Psoas muscle (tissue), 8 donors: ENCODE results near the gene DIP2C. TPM values are rescaled to one million over a fixed set of nuclear protein-coding genes. Genes with fewer than 3 reads are reported as not detected.

Source experiments
- ATAC-seq, 4 donors: fragments of 200-7000 bp; cut with Tn5 transposase; one replicate each; pipeline ENCODE4 v1.9.1; 2020; ENCODE audit warnings: moderate library complexity in 3 of 4, mild to moderate bottlenecking in 2 of 4
- DNase-seq, 2 donors: peaks; one replicate each; pipeline ENCODE4 v3.0.0-alpha.2; 2020
- H3K27ac ChIP-seq: fragments of 200-600 bp; one replicate; pipeline ENCODE4 v1.8.0; 2022
- H3K27me3 ChIP-seq, 3 donors: fragments of 200-600 bp in 1 of 3; one replicate each; pipeline versions ENCODE4 v1.6.1 to v1.8.0; 2013 to 2022; ENCODE audit warnings: low read length in 2 of 3, mild to moderate bottlenecking in 2 of 3, moderate library complexity in 1 of 3; ENCODE audit not compliant: insufficient read depth in 3 of 3
- H3K36me3 ChIP-seq, 2 donors: fragments of 200-600 bp in 1 of 2; one replicate each; pipeline versions ENCODE4 v1.6.1 to v1.8.0; 2013 to 2022; ENCODE audit warnings: low read depth in 1 of 2, mild to moderate bottlenecking in 1 of 2, moderate library complexity in 1 of 2; ENCODE audit not compliant: insufficient read depth in 1 of 2
- H3K4me1 ChIP-seq: fragments of 200-600 bp; one replicate; pipeline ENCODE4 v1.8.0; 2022
- H3K4me3 ChIP-seq: fragments of 200-600 bp; one replicate; pipeline ENCODE4 v1.8.0; 2022; ENCODE audit warnings: mild to moderate bottlenecking
- H3K9me3 ChIP-seq: fragments of 200-600 bp; one replicate; pipeline ENCODE4 v1.8.0; 2022
- CTCF ChIP-seq: fragments of 200-600 bp; IDR thresholded peaks from one replicate; pipeline ENCODE4 v1.8.0; 2022; ENCODE audit warnings: antibody characterized with exemption
- WGBS, 3 donors: extraction: QIAGEN DNeasy Blood & Tissue Kit; methylation state at CpG; one replicate each; pipeline versions ENCODE4 v1.1.6 to v1.1.7; 2013; 5-methylcytosine and 5-hydroxymethylcytosine counted together
- intact Hi-C, 2 donors: fragments of 100-400 bp; cut with DNase I; formaldehyde crosslinking; loops; one replicate each; pipeline versions ENCODE4 v1.11.0 to v1.14.2; 2022
- polyA plus RNA-seq, 3 donors: library from polyadenylated mRNA; stranded (reverse); fragments of 200-250 nt; gene quantifications; one replicate each; pipeline ENCODE4 v1.2.3, GENCODE V29; 2013
- total RNA-seq, 4 donors: library from RNA; stranded (reverse); fragmentation: NEBNext Ultra II Directional in 2 of 4; extraction: Animal tissue kit (Norgen Biotek cat#: 25700) in 2 of 4; gene quantifications; one replicate each; pipeline versions ENCODE4 v1.2.1 to v1.2.4, GENCODE V29; 2021 to 2023
- donor health status: healthy with polysubstance abuse.
- donor health status: DM: no; HTN: no; CAD: no; lungs with moderate emphysema.
- donor health status: Bipolar disorder and iron deficiency.
- donor health status: healthy.
- donor health status: DM: yes; HTN: yes; CAD: no.
- donor health status: DM: no; HTN: no; CAD: no.
- donor health status: DM: no; HTN: no; CAD: no.
- donor health status: DM: yes; HTN: yes; CAD: no.

The DIP2C gene
- total and polyA plus RNA-seq, 7 donors: 7.7 to 32.0 (median 25.0) TPM

- Histone ChIP-seq H3K27ac (no peak overlapping the region), H3K9me3 (no peaks in the 10 kb centered on the region), H3K36me3 (peaks cover 3 to 78% of the 10 kb centered on the region in 2 donors), H3K27me3 (no peaks in the 10 kb centered on the region), H3K4me3 (no peak overlapping the region), H3K4me1 (no peaks in the 10 kb centered on the region)
- intact Hi-C loops: no loop called here
- no peak for TF ChIP-seq CTCF
- DNase-seq (no peak), ATAC-seq (no peak)
- WGBS, 3 donors: 86 to 87% (median 86%) methylated on average over 31 of the region's 31 CpGs
Observed at GRCh38 chr10:385571-386300, 303.7 kb downstream of the DIP2C start.

- Histone ChIP-seq H3K4me3 (no peak overlapping the region), H3K27ac (no peak overlapping the region), H3K9me3 (no peaks in the 10 kb centered on the region), H3K36me3 (peaks cover 3 to 72% of the 10 kb centered on the region in 2 donors), H3K4me1 (no peaks in the 10 kb centered on the region), H3K27me3 (no peaks in the 10 kb centered on the region)
- no peak for TF ChIP-seq CTCF
- ATAC-seq (no peak), DNase-seq (no peak)
- 93 to 94% (median 93%) methylated on average over 27 of the region's 27 CpGs for WGBS, 3 donors
- intact Hi-C loops: no loop called here
Observed at GRCh38 chr10:384538-385305, 304.7 kb downstream of the DIP2C start.

- no peak for ATAC-seq
- intact Hi-C loops: no loop called here
Observed at GRCh38 chr10:383519-383918, 305.9 kb downstream of the DIP2C start.

GRCh38 chr10:381805-382204, 307.7 kb downstream of the DIP2C start:
- peaks cover 0 to 75% of the 10 kb centered on the region in 2 donors for H3K36me3 ChIP-seq
- no peak for ATAC-seq

More at GRCh38 chr10:383519-383918, 305.9 kb downstream of the DIP2C start:
- no peaks in the 10 kb centered on the region for H3K4me1 ChIP-seq
- no peak overlapping the region for H3K4me3 ChIP-seq
- 86 to 90% (median 88%) methylated on average over 6 of the region's 6 CpGs for WGBS, 3 donors
- no peaks in the 10 kb centered on the region for H3K9me3 ChIP-seq
- H3K27ac ChIP-seq: no peak overlapping the region
- no peaks in the 10 kb centered on the region for H3K27me3 ChIP-seq
- no peak for TF ChIP-seq CTCF
- DNase-seq: no peak
- peaks cover 0 to 71% of the 10 kb centered on the region in 2 donors for H3K36me3 ChIP-seq

More at GRCh38 chr10:381805-382204, 307.7 kb downstream of the DIP2C start:
- WGBS, 3 donors: 92 to 93% (median 92%) methylated on average over 7 of the region's 7 CpGs
- DNase-seq: no peak
- Histone ChIP-seq H3K27me3 (no peaks in the 10 kb centered on the region), H3K4me3 (no peak overlapping the region), H3K27ac (no peak overlapping the region), H3K9me3 (no peaks in the 10 kb centered on the region), H3K4me1 (no peaks in the 10 kb centered on the region)
- intact Hi-C loops: no loop called here
- TF ChIP-seq CTCF: no peak
